Neural progenitor cell (in vitro differentiated cells): ENCODE measurements around the gene LRRC47.

ENCODE experiments used
- CTCF ChIP-seq: fragments of 200-600 bp; sonication (generic); IDR thresholded peaks from 2 replicates; pipeline ENCODE4 v1.5.1; 2017; ENCODE audit warnings: antibody characterized with exemption, mild to moderate bottlenecking
- EZH2 ChIP-seq: fragments of 200-600 bp; sonication (generic); IDR thresholded peaks from 2 replicates; pipeline ENCODE4 v1.6.1; 2017; ENCODE audit warnings: antibody characterized with exemption, mild to moderate bottlenecking, moderate library complexity
- EZH2phosphoT487 ChIP-seq: fragments of 200-600 bp; sonication (generic); IDR thresholded peaks from 2 replicates; pipeline ENCODE4 v1.6.1; 2017; ENCODE audit warnings: antibody characterized with exemption

GRCh38 chr1:3732434-3733093 is 63.7 kb downstream of the LRRC47 start:
- no peak for TF ChIP-seq EZH2phosphoT487
- TF ChIP-seq CTCF: no peak
- no peak for TF ChIP-seq EZH2
